Activated T-helper 9 cell treated with anti-CD3 and anti-CD28 coated beads, Interleukin-2, amount 50 U/mL, for 16 hours (primary cell): ENCODE data around the gene VAPA.

Experiments used
- DNase-seq: peaks from one replicate; pipeline ENCODE4 v3.0.0-alpha.2; 2020; ENCODE audit warnings: low read depth

The VAPA gene

DNA sequence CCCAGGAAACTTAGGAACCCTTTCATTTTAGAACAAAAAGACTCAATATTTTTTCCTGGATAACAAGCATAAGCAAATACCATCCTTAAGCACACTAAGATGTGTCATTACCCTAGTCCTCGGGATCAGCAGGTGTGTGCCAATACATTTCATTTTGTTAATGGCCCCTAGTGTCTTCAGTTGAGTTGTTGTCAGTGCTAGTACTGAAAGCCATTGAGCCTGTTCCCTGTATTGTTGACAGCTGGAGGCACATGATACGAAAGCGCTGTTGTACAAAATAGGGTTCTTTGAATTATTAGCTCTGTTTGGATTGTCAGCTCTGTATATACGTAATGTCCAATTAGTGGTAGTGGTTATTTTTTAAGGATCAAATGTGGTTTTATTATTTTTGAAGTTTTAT, 29.5 kb downstream of the VAPA start:
- no peak for DNase-seq

DNA sequence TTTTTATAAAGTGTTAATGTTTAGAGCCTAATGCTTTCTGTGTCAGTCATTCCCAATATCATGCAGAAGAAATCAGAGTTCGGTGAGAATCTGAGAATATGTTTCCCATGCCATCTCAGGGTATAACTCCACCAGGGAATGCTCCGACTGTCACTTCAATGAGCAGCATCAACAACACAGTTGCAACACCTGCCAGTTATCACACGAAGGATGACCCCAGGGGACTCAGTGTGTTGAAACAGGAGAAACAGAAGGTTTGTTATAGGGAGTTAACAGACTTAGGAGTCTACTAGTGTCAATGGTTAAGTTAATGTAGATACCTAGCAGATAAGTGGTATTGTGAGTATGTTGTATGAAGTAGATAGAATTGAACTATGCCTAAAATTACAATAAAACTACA, 31.0 kb downstream of the VAPA start:
- no peak for DNase-seq

DNA sequence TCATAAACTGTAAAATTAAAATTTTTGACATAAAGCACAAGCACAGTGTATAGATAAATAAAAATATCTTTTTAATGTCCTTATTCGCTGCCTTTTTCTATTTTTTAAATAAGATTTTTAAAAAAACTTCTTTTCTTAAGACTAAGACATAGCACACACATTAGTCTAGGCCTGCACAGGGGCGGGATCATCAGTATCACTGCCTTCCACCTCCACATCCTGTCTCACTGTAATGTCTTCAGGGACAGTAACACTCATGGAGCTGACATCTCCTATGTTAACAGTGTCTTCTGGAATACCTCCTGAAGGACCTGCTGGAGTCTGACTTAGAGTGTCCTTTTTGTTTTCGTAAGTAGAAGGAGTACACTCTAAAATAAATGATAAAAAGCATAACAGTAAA, 33.0 kb downstream of the VAPA start:
- no peak for DNase-seq

DNA sequence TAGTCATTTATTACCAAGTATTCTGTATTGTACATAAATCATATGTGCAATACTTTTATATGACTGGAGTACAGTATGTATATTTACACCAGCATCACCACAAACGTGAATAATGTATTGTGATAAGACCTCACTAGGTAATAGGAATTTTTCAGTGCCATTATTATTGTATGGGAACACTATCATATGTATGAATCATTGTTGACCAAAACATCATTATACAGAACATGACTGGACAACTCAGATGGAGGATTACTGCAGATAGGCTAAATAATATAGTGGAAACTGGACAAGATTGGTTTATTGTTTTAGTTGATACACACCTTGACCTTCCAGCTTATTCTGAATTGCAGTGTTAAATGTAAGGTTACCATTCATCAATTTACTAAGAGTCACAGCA, 33.4 kb downstream of the VAPA start:
- no peak for DNase-seq

DNA sequence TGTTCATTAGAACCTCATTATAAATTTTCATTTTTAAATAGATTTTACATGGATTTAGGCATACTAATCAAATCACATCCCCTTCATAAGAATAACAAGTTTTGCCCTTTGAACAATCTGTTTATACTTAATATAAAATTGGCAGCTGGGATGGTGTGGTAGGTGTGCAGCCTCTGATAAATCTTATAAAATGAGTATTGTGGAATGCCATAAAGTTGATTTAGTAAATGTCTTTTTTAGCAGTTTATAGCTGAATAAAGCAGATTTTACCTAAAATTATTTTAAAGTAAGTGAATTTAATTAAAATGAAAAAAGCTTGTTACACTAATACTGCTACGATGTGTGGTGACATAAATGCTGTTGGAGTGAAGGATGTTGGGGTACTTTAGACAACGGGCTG, 35.5 kb downstream of the VAPA start:
- DNase-seq, result no peak

DNA sequence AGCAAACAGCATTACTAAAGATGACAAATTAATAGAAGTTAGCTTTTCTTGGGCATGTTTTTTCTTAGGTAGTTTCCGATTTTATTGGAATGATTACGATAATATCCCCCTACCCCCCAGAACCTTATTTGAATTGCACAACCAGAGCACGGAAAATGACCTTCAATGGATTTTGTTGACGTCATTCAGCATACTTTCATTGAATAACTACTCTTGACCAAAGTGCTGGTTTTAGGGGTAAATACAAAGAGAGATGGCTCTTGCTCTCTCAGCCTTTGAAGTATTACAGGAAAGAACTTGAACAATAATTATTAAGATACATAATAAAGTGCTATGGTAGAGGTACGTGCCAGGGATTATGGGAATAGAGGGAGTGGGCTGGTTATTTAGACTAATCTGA, 36.0 kb downstream of the VAPA start:
- DNase-seq, result no peak

DNA sequence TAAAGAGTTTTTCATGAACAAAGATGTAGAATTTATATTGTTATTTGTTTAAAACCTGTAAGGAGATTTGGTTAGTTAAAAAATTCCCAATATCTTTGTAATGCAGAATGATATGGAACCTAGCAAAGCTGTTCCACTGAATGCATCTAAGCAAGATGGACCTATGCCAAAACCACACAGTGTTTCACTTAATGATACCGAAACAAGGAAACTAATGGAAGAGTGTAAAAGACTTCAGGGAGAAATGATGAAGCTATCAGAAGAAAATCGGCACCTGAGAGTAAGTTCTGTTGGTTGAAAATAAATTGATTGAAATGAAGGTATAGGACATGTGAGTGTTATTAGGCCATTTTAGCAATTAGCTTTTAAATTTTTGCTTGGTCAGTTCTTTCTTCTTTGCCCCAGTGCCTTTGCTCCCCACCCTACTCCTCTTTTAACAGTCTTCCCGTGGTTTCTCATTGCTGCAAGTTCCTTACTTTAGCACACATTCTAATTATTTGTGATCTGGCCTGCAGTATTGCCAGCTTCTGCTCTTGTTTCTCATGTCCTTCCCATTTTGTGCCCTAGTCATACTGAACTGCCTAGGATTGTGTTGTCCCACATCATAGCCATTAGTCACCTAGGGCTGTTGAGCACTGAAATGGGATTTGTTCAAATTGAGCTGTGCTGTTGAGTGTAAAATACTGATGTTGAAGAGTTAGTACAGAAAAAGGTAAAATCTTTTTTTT, 36.6 kb downstream of the VAPA start:
- DNase-seq, result no peak

DNA sequence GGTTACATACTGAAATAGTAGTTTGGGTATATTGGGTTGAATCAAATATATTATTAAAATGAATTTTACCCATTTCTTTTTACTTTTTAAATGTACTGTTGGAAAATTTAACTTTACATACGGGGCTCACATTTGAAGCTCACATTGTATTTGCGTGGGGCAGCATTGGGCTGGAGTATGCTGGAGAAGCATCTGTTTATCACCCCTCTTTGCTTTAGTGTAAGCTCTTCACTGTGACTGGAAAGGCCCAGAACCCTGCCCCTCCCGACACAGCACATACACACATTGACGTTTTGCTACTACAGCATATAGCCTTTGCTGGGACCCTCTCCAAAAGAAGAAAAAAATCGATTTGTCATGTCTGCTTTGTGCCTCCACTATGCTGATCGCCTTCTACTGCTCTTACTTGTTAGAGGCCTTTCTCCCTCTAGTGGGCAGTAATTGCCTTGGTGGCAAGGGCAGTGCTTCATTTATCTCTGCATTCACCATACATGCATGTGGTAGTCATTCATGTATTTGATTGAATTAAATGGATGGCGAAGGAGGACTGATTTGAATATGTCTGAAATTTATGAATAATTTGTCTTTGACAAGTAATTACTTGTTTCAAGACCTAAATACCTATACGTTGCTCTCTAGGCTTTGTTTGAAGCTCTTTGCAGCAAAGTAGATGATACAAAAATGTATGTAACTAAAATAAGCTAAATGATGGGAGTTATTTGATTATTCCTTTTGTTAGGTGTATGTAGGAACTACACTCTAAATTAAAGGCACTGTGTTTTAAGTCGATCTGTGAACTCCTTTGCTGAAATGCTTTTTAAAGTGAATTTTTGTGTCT, 37.4 kb downstream of the VAPA start:
- DNase-seq, result no peak

DNA sequence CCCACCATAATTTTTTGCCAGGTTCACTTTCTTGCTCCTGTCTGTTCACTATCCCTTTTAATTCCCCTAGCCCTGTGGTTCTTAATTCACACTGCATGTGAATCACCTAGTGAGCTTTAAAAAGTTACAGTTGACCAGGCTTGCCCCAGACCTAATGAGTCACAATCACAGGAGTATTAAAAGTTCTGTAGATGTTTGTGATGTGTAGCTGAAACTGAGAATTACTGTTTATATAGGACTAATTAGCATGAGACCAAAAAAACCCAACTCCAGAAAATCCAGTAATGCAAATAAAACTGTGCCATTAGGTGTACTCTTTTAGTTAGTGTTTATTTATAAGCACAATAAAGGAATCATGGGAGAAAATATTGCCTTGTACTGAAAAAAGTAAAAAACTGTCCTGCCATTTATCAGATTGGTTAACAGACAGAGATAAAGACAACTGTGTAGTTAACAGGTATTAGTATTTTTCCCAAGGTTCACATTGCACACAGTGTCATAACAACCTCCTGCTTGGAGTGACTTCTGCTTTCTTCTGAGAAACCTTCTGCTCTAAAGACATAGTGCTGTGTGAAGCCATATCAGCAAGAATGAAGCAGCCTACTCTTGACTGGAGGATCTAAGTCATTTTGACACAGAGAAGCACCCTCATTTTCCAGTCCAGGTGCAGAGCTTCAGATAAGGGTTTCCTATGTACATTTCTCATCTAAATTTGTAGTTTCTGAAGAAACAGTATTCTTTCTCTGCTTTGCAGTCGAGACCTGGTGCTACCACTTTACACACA, 39.0 kb downstream of the VAPA start:
- DNase-seq, result no peak

DNA sequence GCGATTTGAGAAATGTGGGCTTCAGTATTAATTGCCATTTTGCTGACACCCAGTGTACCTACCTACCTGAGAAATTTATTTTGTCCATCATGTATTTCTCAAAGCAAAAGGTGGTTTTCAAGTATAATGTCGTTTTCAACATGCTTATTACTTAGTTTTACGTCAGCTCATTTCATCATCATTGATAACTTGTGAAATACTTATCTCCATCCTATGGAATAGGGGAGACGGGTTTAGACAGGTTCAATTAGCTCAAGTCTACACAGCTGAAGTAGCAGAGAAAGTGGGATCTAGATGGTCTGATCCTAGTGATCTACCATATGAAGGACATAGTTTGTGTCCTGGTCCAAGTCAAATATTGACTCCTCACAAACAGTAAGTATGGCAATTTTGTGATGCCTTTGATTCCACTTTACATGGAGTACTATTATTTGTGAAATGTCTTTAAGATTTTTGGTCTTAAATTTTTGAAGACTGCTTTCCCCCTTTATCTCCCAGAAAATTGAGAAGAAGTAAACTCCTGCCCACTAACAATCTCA, 45.1 kb downstream of the VAPA start:
- DNase-seq, result no peak

DNA sequence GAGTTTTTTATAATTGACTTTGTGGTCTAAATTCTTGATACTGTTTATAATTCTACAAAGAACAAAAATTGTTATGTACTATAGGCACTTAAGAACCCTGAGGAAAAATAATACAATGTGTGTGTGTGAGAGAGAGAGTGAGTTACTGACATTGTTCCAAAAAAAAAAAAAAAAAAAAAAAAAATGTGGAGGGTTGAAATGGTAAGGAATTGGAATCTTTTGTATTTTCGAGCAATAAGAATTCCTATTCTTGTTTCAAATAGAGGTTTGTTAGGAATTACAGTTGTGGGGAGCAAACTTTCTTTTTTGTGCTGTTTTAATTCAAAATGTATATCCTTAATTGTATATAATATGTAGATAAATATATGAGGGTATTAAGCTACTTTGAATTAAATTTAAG, 45.7 kb downstream of the VAPA start:
- no peak for DNase-seq

DNA sequence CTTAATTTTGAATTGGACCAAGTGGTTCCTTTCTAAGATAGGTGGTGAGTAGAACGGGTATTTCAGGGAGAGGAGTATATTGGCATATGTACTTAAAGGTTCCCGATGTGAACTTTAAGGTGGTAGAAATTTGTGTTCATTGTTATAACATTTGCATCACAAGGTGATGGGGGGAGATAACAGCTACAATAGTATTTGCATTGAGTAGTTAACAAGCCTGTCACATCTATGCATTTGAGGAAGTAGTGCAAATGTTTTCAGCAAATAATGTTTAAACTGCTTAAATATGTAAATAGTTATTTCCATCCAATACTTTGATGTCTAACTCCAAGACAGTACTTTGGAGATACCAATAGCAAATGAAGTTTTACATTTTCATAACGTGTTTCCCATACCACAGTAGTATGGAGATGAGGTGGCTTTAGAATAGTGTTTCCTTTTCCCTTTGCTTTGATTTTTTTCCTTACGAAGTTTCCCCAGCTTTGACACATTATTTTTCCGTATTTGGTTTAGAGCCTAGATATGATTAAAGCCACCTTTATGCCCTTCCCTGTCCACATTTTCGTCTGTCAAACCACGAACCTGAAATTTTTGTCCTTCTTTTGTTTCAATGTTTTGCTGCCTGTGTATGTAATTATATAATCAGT, 46.6 kb downstream of the VAPA start:
- no peak for DNase-seq

DNA sequence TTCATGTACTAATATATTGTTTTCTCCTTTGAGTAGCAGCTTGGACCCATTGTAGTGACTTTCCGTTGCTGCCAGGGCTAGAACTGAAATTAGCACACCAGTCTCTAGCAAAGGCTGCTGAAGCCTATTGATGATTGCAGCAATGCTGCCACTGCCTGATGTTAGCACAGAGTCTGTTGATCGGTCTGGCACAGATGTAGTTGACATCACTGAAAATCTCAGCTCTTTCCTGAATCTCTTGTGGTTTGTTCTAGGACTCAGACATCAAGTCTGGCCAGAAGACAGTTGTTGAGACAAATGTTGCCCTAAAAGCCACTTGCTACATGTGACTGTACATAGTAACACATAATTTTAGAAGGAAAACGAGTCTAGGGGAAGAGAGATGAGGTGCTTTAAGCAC, 47.2 kb downstream of the VAPA start:
- DNase-seq, result no peak

DNA sequence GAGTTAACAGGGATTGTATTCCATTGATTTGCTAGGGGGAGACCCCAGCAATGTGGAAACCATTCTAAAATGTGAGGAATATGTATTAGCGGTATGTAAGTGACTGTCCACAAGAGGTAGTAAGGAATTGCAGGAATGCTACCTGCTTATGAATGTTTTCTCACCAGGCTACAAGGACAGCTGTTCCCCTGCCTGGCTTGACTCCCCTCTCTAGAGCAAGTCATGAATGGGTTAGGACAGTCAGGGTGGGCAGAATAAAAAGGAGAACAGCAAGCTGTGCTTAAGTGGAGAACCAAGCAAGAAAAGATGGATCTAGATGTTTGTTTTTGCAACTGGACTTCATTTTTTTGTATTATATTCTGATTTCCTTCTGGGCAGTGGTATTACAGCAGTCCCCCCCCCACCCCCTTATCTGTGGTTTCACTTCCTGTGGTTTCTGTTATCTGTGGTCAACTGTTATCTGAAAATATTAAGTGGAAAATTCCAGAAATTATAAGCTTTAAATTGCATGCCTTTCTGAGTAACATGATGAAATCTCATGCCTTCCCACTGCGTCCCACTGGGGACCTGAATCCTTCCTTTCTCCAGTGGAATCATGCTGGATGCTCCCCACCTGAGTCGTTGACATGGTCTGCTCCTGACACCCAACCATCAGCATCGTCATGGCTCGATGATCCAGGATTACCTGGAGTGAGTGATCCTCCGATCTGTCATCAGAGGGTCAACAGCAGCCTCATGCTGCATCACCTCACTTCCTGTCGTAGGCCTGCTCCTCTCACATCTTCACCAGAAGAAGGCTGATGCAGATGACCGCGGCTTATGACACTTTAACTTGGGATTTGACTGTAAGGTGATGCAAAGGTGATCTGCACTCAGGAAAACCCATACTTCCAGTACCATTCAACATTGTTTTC, 52.2 kb downstream of the VAPA start:
- DNase-seq, result no peak

DNA sequence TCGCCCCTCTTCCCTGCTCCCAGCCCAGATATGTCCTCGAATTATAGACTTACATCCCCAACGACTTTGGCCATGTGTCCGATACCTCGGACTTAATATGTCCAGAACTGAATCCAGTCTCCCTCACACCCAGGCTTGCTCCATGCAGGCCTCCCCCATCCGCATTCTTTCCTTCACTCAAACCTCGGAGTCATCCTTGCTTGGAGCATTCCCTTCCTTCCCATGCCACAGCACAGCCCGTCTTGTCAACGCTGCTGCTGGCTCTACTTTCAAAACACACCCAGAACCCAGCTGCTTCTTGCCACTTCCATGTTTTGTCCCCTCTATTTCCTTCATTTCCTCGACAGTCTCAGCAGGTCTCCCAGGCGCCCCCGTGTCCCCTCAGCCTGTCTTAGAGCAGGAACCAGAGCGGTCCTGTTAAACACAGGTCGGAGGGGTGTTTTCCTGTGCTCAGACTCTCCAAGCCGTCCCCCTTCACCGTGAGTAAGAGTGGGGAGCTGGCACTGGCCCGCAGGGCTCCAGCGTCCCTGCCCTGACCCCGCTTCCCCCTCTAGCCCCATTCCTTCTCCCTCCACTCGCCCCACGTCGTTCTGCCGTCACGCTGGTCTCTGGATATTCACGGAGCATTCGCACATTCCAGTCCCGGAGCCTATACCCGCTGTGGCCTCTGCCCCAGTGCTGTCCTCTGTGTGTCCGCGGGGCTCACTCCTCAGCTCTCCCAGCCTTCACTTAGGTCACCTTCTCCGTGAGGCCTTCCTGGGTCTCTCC, 54.4 kb downstream of the VAPA start:
- DNase-seq, result no peak

DNA sequence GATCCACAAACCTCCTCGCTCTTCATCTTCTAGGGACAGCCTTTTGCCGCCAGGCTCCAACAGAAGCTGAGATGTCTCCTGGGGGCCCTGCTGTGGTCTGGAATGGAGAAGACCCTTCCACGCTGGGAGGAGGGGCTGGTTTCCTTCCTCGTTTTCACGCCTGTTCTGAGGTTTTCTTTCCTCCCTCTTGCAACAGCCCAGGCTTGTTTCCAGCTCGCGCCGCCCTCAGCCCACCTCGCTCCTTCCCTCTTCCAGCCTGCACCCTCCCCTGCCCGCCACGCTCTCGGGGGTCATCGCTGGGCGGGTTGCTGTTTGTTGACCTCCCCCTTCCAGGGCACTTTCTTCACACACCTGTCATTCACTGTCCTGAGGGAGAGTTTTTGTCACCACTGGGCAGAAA, 55.4 kb downstream of the VAPA start:
- DNase-seq, result no peak

DNA sequence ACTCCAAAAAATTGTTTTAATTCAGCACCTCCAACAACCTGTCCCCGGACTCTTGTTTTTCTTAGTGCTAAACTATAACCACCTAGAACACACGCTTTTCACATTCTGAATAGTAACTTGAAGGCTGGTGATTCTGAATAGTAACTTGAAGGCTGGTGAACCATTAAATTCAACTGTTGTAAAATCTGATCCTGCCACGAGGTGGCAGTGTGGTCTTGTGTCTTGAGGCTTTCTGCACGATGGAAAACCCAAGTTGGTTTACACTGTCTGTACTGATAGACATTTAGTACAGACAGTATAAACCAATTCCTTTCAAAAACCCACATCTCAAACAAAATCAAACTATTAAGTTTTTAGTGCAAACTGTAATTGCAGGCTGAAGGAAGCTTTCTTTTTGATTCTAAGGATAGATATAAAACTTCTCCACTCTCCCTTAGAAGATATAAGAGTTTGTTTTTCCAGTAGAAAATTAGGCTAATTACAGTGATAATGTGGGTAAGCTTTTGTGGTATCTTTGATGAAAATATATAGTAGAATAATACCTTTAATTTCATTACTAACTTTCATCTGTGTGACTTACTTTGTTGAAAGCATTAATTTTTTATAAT, 57.6 kb downstream of the VAPA start:
- DNase-seq, result peak; percentile 41

DNA sequence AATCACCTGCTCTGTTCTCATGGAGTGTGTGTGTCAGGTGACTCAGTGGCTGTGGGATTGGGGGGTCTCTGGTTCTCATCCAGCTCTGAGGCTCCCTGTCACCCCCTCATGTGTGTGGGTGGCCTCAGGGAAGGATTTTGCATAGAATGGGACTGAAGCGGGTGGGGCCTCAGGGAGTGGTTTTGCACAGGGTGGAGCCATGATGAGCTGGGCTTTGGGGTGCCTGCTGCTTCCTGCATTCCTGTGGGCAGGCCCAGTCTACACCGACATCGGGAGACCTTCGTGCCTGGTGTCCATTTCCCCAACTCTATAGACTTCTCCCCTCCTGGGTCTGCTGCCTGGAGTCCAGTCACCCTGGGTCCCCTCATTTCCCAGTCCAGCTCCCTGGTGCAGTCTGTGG, 59.7 kb downstream of the VAPA start:
- DNase-seq, result no peak

DNA sequence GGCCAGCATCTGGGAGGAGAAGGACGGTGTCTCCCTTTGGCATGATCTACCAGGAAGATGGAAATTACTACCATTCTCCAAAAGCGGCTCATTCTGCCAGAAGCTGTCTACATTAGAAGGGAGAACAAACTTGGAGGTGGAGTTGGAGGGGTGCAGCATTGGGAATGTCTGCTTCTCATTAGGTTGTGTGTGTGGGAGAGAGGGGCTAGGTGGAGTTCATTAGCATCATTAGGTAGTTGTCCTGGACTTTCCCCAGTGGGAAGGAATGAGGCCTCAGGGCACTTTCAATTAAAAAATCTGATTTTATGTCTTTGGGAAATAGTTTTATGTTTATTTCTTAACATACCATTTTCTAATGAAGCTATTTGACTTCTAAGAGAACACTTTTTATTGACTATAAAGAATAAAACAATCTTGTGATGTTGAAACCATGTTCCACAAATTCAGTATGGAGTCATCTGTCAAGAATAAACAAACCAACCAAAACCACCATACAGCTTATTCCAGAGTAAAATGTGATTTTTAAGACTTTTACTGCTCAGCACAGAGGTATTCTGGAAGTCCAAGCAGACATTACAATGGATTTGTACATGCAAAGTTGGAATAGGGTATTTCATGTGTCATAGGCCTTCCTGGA, 60.6 kb downstream of the VAPA start:
- no peak for DNase-seq
